HG02678 (cell line): Measurements from ENCODE around the gene BASP1.
A peak's percentile ranks its signal among the peaks of the same experiment; 100 is the strongest.
"Not testable (repeated sequence)": the region's sequence is repeated elsewhere in the genome, so short reads cannot be mapped to it uniquely, and the experiment has no call there.

Experiments used
- ATAC-seq: cut with Tn5 transposase; IDR thresholded peaks from one replicate; pipeline ENCODE4 v1.9.1; 2021; ENCODE audit warnings: mild to moderate bottlenecking, moderate library complexity; ENCODE audit not compliant: unreplicated experiment

Gene BASP1

DNA sequence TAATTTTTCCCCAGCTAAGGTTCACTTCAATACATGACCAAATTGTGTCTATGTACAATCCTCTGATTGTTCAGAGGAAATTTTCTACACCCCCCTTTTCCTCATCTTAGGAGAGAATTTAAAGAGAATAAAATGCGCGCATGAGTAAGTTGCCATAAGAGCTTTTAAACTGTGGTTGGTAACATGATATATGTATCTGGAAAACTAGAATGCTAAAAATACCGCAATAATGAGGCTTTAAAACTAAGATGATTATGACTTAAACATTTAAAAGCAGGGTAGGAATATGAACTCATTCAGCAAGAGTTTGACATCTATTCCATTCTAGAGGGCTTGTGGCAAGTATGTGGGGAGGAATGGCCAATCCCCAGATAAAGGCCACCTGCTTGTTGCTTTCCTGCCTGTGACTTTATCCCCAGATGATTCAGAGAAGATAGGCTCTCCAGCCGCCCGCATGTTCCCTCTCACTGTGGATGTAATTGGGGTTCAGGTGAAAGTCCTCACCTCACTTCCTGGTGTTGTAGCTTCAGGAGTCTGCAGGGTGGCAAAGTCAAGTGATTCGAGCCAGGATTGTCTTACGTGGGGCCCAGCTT lies 26.5 kb upstream of the BASP1 start:
- ATAC-seq: no peak

DNA sequence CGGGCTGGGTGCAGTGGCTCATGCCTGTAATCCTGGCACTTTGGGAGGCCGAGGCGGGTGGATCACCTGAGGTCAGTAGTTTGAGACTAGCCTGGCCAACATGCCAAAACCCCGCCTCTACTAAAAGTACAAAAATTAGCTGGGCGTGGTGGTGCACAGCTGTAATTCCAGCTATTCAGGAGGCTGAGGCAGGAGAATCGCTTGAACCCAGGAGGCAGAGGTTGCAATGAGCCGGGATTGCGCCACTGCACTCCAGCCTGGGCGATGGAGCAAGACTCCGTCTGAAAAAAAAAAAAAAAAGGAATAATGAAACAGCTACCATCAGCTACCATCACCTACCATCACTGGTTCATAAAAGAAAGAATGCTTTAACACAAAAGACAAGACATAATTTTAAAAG lies 25.9 kb upstream of the BASP1 start:
- not testable (repeated sequence) for ATAC-seq

DNA sequence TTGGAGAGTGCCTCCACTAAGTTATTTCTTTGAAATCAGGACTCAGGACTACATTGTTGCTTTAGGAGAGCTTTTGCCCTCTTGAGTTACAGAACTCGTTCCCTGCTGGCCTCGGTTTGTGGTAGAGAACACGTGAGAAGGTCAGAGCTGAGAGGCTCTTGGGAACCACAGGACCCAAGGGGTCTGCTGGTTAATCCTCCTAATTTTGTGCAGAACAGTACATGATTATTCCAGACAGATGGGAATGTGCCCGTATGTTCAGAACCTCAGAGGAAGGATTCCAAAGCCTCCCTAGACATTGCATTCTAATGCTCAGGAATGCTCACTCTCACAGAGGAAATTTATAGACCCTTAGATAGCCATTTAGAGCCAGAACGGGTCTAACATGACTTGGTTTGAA lies 25.2 kb upstream of the BASP1 start:
- no peak for ATAC-seq

DNA sequence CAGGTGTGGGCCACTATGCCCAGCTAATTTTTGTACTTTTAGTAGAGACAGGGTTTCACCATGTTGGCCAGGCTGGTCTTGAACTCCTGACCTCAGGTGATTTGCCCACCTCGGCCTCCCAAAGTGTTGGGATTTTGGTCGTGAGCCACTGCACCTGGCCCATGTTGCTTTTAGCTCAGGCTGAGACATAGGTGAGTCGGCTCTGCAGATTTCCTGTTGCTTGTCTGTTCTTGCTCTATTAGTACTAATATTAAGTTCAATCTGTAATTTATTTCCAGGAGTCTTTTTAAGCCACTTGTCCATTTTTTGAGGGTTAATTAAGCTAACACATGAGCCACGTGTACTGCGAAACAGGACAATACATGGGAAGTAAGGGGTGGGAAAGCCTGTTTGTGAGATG lies 21.4 kb upstream of the BASP1 start:
- no peak for ATAC-seq

DNA sequence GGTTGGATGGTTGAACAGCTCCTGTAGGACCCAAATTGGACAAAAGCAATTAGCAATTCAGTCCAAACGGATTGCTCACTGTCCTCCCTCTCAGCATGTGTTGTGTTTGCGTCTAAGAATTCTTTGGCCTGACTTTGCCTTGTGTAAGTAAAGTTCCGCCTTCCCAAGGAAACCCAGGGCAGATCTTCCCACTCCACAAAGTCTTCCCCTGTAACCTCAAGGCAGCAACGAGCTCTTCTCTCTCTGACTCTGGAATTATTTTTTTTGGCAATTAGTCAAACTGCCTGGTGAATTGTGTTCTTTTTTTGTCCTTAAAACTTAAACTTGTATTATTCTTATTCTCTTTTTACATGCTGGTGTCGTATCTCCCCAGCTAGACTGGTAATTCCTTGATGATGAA lies 20.7 kb upstream of the BASP1 start:
- no peak for ATAC-seq

DNA sequence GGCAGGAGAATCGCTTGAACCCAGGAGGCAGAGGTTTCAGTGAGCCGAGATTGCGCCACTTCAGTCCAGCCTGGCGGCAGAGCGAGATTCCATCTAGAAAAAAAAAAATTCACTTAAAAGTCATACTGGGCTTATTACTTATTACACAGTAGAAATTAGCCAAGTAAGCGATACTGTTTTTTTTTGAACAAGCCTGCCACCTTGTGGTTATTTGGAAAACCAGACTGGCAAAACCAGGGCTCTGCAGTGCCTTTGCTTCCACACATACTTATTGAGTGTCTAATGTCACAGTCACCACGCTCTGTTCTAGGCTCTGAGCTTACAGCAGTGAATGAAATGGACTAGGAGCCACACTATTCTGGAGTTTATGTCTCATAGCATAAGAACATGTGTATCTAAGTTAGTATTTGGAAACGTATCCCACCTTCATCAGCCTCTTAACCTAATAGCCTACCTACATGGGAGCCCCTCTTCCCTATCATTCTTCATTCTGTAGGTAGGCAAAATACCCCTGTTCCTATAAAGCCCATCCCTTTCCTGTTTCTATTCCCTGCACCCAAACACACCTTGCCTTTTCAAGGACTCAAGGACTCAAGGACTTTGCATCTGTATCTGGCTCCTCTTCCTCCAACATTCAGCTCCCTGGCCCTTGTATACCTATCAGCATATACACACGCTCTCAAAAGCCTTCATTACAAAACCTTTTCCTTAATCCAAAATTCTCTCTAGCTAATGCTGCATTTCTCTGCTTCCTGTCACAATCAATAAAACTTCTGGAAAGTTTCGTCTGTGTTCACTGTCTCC lies 13.9 kb upstream of the BASP1 start:
- ATAC-seq: peak; percentile 85

DNA sequence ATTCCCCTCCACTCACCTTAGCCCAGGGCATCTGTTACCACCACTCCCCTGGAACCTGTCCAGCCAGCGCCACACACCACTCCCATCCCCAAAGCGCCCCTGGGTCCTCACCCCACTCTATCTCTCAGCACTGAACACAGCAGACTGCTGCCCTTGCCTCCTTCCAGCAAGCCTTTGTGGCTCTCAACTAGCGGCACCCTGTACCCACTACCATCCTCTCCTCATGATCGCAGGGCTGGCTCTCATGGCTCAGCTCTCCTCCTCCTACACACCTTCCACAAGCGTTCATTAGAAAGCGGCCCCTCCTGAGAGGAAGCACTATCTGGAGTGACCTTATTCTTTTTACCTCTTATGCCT lies 13.3 kb upstream of the BASP1 start:
- ATAC-seq: no peak

DNA sequence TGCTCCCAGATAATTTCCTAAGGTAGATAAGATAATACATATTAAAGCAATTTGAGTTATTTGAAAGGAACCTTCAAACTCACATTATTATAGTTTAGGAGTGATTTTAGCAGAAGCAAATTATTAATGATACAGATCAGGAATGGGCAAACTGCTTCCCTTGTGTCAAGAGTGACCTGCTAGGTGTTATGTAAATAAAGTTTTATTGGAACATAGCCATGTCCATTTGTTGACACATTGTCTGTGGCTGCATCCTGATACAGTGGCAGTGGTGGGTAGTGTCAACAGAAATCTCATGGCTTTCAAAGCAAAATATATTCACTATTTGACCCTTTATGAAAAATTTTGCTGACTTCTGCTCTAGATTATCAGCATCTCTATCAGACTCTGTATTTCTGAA lies 11.4 kb upstream of the BASP1 start:
- no peak for ATAC-seq

DNA sequence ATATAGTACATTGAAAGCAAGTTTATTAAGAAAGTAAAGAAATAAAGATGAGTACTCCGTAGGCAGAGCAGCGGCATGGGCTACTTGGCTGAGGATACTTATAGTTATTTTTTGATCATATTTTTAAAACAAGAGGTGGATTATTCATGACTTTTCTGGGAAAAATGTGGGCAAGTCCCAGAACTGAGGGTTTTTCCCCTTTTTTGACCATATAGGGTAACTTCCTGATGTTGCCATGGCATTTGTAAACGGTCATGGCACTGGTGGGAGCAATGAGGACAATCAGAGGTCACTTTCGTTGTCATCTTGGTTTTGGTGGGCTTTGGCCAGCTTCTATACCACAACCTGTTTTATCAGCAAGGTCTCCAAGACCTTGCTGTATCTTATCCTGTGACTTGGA lies 5.2 kb upstream of the BASP1 start:
- ATAC-seq: no peak

DNA sequence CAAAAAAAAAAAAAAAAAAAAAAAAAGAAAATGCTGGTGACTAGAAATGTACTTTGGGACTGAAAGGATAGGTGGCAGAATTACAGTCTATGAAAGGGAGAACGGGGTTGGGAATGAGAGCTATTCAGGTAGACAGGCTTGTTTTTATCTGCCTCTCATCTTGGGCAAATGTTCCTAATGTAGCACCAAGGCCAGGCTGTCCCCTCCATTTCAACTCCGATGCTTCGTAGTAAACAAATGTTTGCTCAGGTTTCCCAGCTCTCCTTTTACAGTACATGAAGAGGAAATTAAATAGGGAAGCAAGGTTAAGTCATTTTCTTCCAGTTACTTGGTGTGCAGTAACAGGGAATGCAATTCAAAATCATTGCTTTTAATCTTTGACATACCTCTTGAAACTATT lies 4.4 kb upstream of the BASP1 start:
- ATAC-seq: no peak

DNA sequence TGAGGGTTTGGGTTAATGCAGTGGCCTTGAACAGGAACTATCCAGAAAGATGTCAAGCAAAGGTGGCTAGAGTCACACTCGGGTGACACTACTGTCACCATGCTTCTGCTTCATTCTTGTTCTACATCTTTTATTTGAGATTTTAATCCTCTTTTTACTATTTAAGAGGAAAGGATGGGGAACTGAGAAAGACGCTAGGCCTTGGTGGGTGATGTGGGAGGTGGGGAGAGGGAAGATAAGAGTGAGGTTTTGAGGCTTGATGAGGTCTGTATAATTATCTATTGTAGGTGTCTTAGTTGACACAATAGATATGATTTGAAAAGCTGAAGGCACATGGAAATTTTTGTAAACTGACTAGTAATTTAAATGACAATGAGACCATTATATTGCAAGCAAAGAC lies 3.5 kb upstream of the BASP1 start:
- ATAC-seq: no peak

DNA sequence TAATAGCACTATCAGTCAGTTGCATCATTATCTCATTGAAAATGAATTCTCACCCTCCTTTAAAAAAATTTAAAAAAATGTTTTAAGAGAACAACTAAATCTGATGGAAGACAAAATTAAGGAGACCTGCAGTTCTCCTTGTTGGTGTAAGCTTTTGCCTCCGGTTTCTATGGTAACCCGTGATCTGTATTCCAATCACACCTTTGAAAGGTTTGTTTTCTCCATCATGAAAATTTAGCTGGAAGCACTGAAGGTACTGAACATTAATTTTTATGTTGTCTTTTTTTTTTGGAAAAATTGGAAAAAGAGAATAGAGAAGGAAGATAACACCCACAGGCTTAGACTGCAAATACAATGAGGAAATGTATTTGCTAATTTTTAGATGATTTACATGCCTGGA lies 2.5 kb upstream of the BASP1 start:
- ATAC-seq: no peak

DNA sequence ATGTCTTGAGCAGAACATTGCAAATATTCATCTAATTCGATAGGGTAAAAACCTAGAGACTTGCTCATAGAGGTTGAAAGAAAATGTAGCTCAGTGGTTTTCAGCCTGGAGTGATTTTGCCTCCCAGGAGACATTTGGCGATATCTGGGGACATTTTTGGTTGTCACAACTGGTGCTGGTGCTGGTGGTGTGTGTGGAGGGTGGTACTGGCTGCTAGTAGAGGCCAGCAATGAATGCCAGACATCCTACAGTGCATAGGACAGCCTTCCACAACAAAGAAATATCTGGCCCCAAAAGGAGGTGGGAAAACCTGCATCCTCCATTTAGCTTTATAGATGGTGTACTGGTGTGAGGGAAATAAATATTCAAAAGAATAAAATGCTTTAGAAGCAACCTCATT lies 2.1 kb upstream of the BASP1 start:
- no peak for ATAC-seq

DNA sequence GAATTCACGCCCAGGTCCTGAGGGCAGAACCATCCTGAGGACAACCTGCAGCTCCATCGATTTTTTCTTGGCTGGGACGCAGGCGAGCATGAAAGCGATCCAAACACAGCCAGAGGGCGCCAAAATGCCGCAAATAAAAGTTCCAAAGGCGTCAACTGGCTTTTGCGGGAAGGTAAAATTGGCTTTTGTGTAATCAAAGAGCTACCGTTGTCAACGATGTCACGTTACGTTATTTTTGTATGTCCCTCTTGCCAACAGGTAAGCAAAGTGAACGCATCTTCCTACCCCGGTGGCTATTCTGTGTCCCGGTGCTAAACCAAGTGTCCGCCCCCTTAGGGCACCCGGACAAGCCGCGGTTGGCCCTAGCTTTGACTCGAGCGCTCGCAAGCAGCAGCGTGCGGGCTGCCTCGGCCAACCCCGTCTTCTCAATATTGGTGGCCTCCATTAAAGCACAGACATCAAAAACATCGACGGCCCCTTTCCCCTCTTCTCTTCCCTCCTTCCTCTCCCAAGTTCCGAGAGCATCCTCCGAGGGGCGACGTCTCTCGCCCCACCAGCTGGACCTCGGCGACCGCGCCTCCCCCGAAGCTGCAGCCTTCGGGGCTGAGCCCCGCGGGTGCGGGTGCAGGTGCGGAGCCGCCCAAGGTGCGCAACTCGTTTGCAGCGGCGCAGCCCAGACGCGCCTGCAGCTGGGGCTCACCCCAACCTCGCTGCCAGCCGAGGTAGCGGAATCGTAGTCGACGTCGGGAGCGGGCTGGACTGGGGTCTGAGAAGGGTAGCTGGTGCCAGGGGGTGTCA lies 1.1 kb upstream of the BASP1 start:
- ATAC-seq: peak; percentile 41

DNA sequence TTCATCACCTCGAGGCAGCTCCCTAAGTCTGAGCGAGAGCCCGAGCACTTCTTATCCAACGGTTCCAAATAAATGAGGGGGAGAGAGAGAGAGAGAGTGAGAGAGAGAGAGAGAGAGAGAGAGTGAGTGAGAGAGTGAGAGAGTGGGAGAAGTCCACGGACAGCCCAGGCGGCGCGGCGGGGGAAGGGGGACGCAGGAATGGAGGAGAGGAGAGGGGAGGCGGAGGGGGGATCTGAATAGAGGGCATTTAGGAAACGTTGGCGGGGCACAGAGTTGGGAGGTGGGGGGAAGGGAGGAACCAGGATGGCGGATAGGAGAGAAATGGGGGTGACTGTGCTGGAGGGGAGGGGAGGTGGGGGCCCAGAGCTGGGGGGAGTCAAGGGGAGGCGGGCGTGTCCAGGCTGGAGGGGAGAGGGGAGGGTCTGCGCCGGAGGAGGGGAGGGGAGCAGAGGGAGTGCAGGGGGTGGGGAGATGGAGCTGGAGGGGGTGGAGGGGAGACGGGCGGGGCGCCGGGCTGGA lies 398 bp upstream of the BASP1 start:
- ATAC-seq: no peak

DNA sequence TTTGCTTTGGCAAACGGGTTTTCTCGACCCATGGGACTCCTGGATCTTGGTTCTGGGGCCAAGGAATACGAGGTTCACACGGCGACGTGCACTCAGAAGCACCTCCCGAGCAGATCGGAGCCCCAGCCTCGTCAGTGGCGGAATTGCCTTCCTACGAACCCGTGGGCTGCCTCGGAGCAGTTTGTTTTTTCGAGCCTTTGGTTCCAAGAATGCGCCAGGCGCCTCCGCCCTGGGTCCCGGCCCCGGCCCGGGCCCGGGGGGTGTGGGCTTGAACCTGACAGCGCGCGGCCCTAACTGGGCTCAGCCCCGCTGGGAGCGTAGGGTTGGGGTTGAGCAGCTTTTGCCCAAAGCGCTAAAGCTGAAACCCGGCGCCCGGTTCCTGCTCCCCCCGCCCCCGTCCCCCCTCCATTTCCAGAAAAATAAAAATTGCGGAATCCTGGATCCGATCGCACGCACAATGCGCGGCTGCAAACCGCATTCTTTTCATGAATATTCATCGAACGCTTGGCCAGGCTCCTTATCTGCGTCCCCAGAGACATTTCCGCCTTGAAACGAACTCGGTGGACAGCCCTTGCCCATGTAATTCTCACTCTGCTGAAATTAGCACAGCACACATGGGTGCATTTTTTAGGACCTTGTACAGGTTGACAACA lies 1.0 kb downstream of the BASP1 start:
- ATAC-seq: peak; percentile 30

DNA sequence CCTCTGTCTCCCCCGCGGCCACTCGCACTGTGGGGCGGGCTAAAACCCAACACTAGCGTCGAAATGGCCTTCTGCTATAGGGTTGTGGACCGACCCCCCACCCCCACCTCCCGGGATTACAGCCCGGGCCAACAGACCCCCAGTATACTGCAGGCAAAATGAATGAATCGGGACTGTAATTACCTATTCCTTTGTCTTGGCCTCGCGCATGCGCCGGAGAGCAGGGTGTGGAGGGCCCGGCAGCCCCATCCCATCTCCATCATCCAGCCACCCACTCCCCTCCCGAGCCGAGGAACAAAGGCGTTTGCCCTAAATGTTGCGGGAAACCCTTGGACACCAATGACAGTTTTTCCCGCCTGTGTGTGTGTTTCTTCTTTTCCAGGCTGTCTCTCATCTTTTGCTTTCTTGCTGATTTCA lies 1.6 kb downstream of the BASP1 start:
- ATAC-seq: peak; percentile 7

DNA sequence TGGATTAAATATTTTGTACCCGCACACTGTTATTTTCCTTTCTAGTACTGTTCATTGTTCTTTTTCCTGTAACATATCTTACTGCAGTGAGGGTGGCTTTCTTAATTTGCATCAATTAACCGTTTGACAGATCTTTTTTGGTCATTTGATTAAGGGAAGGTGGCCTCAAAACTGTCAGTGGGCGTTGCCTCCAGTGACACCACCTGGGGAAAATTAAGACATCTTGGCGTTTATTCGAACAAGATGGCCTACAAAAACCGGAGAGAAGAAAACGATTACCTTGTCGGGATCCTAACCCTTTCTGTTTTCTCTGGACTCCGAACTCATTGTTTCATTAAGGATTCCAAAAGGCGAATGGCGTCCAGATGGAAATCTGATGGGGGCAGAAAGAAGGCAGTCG lies 2.0 kb downstream of the BASP1 start:
- no peak for ATAC-seq

DNA sequence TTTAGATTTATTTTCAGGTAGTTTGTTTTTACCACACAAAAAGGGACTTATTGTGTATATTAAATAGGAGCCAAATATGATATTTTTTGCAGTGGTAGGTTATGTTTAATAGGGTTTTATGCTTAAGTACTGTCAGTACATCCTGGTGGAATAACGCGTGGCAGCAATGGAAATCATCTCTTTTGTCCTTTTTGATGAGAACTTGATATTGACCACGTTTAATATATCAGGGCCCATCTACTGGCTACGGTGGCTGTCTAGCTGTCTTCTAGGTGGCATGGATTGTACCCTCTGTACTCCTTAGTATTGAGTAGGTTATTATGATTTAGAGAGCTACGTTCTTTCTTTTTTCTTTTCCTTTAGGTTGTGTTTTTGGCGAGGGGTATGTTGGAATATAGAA lies 2.6 kb downstream of the BASP1 start:
- ATAC-seq: no peak

DNA sequence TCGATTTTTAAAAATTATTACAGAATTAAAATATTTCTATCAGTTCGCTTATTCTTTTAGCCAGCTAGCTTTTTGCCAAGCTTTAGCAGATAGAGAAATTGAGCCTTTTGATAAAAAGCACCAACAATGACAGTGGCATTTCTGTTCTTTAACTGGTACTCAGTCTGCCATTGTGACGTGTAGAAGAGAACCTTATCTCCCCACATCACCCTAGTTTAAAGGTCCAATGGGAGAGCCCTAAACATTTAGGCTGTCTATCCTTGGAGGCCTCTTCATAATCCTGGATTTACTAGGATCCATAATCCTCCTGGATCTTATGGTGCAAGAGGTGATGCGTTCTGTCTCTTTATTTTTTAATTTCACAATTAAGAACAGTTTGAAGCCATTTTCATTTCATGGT lies 3.0 kb downstream of the BASP1 start:
- ATAC-seq: no peak

DNA sequence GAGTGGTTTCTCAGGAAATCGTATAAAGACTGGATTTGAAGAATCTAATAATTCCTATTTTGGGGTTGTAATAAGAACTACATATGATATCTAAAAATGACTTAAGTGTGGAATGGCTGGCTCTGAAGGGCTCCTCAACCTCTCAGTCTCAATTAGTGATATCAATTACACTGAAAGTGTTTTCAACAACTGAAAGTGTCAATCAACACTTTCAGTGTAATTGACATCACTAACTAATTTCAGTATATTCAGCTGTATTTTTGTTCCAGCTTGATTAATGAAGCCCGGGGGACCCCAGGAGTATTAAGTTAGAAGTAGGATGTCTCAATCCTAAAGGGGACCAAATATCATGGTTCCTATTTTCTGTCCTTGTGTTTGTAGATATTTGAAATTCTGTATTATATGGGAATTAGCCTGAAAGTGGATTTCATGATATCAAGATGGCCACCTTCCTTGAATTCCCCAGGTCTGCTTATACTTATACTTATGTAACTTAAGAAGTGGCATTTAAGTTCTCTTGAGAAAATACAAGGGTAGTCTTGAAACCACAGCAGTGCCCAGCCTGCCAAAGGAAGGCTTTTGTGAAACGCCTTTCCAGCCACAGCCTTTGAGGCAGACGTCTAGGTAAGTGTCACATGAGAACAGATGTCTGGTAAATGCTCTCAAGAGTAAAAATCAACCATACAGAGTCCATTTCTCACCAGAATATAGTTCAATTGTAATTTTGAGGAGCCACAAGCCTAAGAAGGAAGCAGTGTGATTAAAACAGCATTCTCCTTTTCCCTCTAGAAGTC lies 4.6 kb downstream of the BASP1 start:
- ATAC-seq: peak; percentile 17
